GM12873 (cell line): Measurements from ENCODE around the gene DNAJC17.

ENCODE experiments used
- CTCF ChIP-seq: IDR thresholded peaks from 2 replicates; pipeline ENCODE4 v1.5.1; 2012; ENCODE audit warnings: low read depth, mild to moderate bottlenecking, moderate library complexity, low read length, control low read depth; ENCODE audit not compliant: insufficient read depth; ENCODE audit errors: missing control alignments

Gene DNAJC17

DNA sequence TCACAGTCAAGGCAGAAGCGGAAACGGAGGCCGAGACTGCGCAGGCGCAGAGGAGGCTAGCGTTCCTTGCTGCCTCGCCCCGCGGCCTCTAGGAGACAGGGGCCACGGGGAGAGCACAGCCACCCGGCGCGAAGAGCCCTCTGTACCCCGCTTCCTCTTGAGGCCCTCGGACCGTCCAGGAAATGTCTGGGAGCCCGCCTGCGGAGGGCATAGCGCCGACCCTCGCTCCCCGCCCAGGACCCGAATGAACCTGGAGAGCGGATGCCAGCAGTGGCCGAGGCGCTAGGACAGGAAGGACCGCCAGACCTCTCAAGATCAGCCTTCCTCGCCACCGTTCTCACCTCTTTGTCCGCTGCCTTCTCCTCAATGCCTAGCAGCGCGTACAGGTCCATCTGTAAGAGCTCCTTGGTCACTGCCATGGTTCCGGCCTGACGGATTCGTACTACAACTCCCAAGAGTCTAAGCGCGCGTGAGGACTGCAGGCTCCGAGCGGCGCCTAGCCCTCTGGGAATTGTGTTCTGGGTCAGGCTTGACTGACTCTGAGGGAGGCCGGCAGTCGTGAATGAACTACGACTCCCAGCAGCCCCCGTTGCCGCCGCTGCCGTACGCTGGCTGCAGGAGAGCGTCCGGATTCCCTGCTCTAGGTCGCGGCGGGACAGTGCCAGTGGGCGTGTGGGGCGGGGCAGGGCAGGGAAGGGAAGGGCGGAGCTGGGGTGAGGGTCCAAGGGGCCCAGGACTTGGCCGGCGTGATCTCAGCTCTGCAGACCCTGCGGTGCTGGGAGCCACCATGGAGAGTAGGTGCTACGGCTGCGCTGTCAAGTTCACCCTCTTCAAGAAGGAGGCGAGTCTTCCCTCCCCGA is at the start of gene DNAJC17, which contains the start of gene ZFYVE19:
Gene DNAJC17 (minus strand): TSS at position 446 of the 860 bp plus-strand sequence. CDS start 27 bp downstream, at position 419.
Gene ZFYVE19 (plus strand): TSS at position 62 of the 860 bp plus-strand sequence. CDS start 501 bp downstream, at position 563.
- peak; percentile 21 for TF ChIP-seq CTCF

DNA sequence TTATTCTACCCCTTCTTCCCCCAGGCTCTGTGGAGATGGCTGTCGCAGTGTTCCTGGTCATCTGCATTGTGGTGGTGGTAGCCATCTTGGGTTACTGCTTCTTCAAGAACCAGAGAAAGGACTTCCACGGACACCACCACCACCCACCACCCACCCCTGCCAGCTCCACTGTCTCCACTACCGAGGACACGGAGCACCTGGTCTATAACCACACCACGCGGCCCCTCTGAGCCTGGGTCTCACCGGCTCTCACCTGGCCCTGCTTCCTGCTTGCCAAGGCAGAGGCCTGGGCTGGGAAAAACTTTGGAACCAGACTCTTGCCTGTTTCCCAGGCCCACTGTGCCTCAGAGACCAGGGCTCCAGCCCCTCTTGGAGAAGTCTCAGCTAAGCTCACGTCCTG is 49.5 kb upstream of the DNAJC17 start:
- TF ChIP-seq CTCF, result no peak

DNA sequence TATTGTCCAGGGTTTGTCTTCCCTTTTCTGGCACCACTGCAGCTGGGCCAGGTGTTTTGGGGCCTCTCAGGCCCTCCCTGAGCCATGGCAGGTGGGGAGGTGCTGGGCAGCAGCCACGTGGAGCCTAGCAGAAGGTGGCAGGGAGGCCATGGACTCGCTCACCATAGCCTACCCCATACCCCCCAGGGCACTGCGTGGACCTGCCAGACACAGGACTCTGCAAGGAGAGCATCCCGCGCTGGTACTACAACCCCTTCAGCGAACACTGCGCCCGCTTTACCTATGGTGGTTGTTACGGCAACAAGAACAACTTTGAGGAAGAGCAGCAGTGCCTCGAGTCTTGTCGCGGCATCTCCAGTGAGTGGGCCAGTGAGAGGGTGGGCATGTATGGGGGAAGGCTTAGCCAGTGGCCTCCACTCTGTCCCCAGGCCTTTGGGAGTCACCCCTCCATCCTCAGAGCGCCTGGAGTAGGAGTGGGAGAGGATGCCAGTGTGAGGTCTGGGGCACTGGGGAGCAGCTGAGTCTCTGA is 48.5 kb upstream of the DNAJC17 start:
- TF ChIP-seq CTCF, result no peak

DNA sequence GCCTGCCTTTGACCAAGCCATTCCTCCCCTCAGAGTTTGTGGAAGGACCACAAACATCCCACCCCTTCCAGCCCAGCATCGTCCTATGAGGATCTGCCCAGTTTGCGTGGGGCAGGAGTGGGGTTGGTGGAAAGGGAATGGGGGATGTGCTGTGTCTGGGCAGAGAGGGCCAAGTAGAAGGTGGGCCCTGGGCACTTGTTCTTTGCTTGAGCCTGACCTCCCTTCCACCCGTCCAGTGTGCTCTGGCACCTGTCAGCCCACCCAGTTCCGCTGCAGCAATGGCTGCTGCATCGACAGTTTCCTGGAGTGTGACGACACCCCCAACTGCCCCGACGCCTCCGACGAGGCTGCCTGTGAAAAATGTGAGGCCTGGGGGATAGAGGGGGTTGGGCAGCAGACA is 46.9 kb upstream of the DNAJC17 start:
- TF ChIP-seq CTCF, result no peak

DNA sequence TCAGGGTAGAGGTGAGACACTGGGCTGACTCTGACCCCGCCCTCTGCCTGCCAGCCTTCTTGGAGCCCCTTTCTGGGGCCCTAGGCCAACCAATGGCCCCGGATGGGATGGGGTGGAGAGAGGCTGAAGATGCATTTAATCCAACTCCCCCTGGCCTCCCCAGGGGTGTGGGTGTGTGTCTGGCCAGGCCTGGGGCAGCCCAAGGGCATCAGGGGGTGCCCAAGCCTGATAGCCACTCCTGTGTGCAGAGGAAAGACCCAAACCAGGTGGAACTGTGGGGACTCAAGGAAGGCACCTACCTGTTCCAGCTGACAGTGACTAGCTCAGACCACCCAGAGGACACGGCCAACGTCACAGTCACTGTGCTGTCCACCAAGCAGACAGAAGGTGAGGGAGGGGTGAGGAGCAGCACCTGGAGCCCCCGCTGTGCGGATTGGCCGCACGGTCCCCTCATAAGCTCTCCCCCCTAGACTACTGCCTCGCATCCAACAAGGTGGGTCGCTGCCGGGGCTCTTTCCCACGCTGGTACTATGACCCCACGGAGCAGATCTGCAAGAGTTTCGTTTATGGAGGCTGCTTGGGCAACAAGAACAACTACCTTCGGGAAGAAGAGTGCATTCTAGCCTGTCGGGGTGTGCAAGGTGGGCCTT is 46.1 kb upstream of the DNAJC17 start:
- no peak for TF ChIP-seq CTCF

- no peak for TF ChIP-seq CTCF
These were observed 45.3 kb upstream of the DNAJC17 start for GRCh38 chr15:40852529-40852928.

- TF ChIP-seq CTCF, result no peak
These were observed 43.4 kb upstream of the DNAJC17 start for GRCh38 chr15:40850576-40851112.
